Uterus (tissue), 2 donors: ENCODE measurements around the gene SRSF10.

ENCODE experiments used
- POLR2A ChIP-seq, 2 donors: fragments of 450-650 bp; IDR thresholded peaks; one replicate each; pipeline ENCODE4 v1.6.1; 2016; ENCODE audit warnings: antibody characterized with exemption in 2 of 2, mild to moderate bottlenecking in 1 of 2, moderate library complexity in 1 of 2
- TF ChIP-seq, protein P1 (sequence below), 4 experiments: fragments of 200-600 bp in 2 of 4; fragments of 450-650 bp in 2 of 4; sonication (generic) in 2 of 4; IDR thresholded peaks; one replicate each; pipeline ENCODE4 v1.5.1; 2016 to 2019; ENCODE audit warnings: antibody characterized with exemption in 4 of 4, mild to moderate bottlenecking in 2 of 4, moderate library complexity in 1 of 4

DNA sequence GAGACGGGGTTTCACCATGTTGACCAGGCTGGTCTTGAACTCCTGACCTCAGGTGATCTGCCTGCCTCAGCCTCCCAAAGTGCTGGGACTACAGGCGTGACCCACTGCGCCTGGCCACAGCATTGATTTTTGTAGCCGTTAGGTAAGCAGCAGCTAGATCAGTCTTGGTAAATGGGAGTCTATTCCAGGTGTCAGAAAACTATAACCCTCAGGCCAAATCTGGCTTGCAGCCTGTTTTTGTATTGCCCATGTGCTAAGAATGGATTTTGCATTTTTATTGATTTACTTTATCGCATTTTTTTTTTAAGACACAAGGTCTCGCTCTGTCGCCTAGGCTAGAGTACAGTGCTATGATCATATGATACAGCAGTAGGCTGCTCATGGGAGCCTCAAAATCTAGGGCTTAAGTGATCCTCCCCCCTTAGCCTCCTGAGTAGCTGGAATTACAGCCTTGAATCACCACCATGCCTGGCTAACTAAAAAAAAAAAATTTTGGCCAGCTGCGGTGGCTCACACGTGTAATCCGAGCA lies 16.6 kb upstream of the SRSF10 start:
- TF ChIP-seq, protein P1, sequence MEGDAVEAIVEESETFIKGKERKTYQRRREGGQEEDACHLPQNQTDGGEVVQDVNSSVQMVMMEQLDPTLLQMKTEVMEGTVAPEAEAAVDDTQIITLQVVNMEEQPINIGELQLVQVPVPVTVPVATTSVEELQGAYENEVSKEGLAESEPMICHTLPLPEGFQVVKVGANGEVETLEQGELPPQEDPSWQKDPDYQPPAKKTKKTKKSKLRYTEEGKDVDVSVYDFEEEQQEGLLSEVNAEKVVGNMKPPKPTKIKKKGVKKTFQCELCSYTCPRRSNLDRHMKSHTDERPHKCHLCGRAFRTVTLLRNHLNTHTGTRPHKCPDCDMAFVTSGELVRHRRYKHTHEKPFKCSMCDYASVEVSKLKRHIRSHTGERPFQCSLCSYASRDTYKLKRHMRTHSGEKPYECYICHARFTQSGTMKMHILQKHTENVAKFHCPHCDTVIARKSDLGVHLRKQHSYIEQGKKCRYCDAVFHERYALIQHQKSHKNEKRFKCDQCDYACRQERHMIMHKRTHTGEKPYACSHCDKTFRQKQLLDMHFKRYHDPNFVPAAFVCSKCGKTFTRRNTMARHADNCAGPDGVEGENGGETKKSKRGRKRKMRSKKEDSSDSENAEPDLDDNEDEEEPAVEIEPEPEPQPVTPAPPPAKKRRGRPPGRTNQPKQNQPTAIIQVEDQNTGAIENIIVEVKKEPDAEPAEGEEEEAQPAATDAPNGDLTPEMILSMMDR (IDR thresholded peaks at IDR 0.05): no peak
- TF ChIP-seq POLR2A (IDR thresholded peaks at IDR 0.05): no peak
